CD8-positive, alpha-beta memory T cell (primary cell): ENCODE results near the gene AIP. TPM values are rescaled to one million over a fixed set of nuclear protein-coding genes. Genes with fewer than 3 reads are reported as not detected.
A peak's percentile ranks its signal among the peaks of the same experiment; 100 is the strongest.
"Not testable (repeated sequence)": the region's sequence is repeated elsewhere in the genome, so short reads cannot be mapped to it uniquely, and the experiment has no call there.

Source experiments
- CTCF ChIA-PET: fragments of 350-600 bp; sonication (Branson Sonifier 250); formaldehyde crosslinking; loops from one replicate; lab custom pipeline; 2021; ENCODE audit warnings: antibody characterized with exemption; lab: Charles Lee
- POLR2A ChIA-PET: fragments of 350-600 bp; sonication (Branson Sonifier 250); formaldehyde crosslinking; loops from one replicate; lab custom pipeline; 2021; ENCODE audit warnings: antibody characterized with exemption; lab: Charles Lee
- DNase-seq, 5 donors: peaks; one replicate each; pipeline versions ENCODE4 v3.0.0 to v3.0.0-alpha.2; 2020 to 2022; ENCODE audit warnings: mixed read lengths in 1 of 5
- H3K27ac ChIP-seq: one replicate; pipeline ENCODE4 v1.7.0; 2013; ENCODE audit warnings: low read depth, mild to moderate bottlenecking, low read length, moderate library complexity
- H3K27me3 ChIP-seq: 2 replicates; pipeline ENCODE4 v1.7.0; 2013; ENCODE audit warnings: low read length, mild to moderate bottlenecking; ENCODE audit not compliant: insufficient read depth, poor library complexity, severe bottlenecking
- H3K36me3 ChIP-seq: 2 replicates; pipeline ENCODE4 v1.7.0; 2013; ENCODE audit warnings: mild to moderate bottlenecking, low read length, moderate library complexity; ENCODE audit not compliant: insufficient read depth
- H3K4me1 ChIP-seq: 2 replicates; pipeline ENCODE4 v1.7.0; 2013; ENCODE audit warnings: mild to moderate bottlenecking, low read length, moderate library complexity; ENCODE audit not compliant: insufficient read depth
- H3K4me3 ChIP-seq: 2 replicates; pipeline ENCODE4 v1.7.0; 2013; ENCODE audit warnings: mild to moderate bottlenecking, low read length
- H3K9me3 ChIP-seq: 2 replicates; pipeline ENCODE4 v1.7.0; 2013; ENCODE audit warnings: mild to moderate bottlenecking, low read length
- H3K27ac Mint-ChIP-seq, 8 donors: one replicate each; pipeline ENCODE4 v1.8.0; 2020 to 2021; ENCODE audit warnings: mixed read lengths in 8 of 8, mild to moderate bottlenecking in 6 of 8, inconsistent platforms in 3 of 8, moderate library complexity in 3 of 8
- H3K27me3 Mint-ChIP-seq, 2 donors: one replicate each; pipeline ENCODE4 v1.8.0; 2020 to 2021; ENCODE audit warnings: mixed read lengths in 2 of 2, mild to moderate bottlenecking in 1 of 2, moderate library complexity in 1 of 2
- H3K36me3 Mint-ChIP-seq, 3 donors: one replicate each; pipeline ENCODE4 v1.8.0; 2020 to 2021; ENCODE audit warnings: mixed read lengths in 3 of 3, inconsistent platforms in 1 of 3, mild to moderate bottlenecking in 1 of 3
- H3K4me1 Mint-ChIP-seq, 3 donors: one replicate each; pipeline ENCODE4 v1.8.0; 2020 to 2021; ENCODE audit warnings: mixed read lengths in 3 of 3, inconsistent platforms in 1 of 3, mild to moderate bottlenecking in 1 of 3
- H3K4me3 Mint-ChIP-seq, 7 donors: one replicate each; pipeline ENCODE4 v1.8.0; 2020 to 2021; ENCODE audit warnings: mixed read lengths in 7 of 7, mild to moderate bottlenecking in 6 of 7, moderate library complexity in 4 of 7, inconsistent platforms in 2 of 7
- H3K9me3 Mint-ChIP-seq, 5 donors: one replicate each; pipeline ENCODE4 v1.8.0; 2020 to 2022; ENCODE audit warnings: mixed read lengths in 5 of 5, mild to moderate bottlenecking in 3 of 5, moderate library complexity in 2 of 5, inconsistent platforms in 1 of 5
- polyA plus RNA-seq: library from polyadenylated mRNA; unstranded; fragments of 300-500 nt; fragmentation: Illumina TruSeq; gene quantifications from one replicate; pipeline ENCODE4 v1.2.3, GENCODE V29; 2021
- total RNA-seq, 2 experiments: library from RNA; stranded (reverse); gene quantifications; one replicate each; pipeline ENCODE4 v1.2.3, GENCODE V29; 2021

The AIP gene
- total and polyA plus RNA-seq, 3 experiments from 2014 or later: 160 to 210 (median 171) TPM

GRCh38 chr11:67506426-67507051, 23.7 kb downstream of the AIP start:
- peak overlapping the region; percentile 13 for H3K27ac ChIP-seq
- peak overlapping the region; percentile 83 to 93 (median 91) for H3K4me3 Mint-ChIP-seq
- no peak overlapping the region for H3K4me3 ChIP-seq
- H3K9me3 Mint-ChIP-seq: no peaks in the 10 kb centered on the region
- peaks cover 3% of the 10 kb centered on the region for H3K36me3 ChIP-seq
- DNase-seq: peak in 2 of 5 donors; percentile 11 to 52
- peak overlapping the region; percentile 94 to 99 (median 98) for H3K27ac Mint-ChIP-seq
- peaks cover 0 to 36% (median 3%) of the 10 kb centered on the region in 3 donors for H3K36me3 Mint-ChIP-seq
- H3K27me3 ChIP-seq: no peaks in the 10 kb centered on the region
- peaks cover 42% of the 10 kb centered on the region for H3K4me1 ChIP-seq
- no peaks in the 10 kb centered on the region for H3K9me3 ChIP-seq
- CTCF ChIA-PET: interaction anchor here (0.6 to 3.0 kb wide), 9 partner anchors 20 to 155 kb away, joined by 3 to 14 read pairs (median 4); partner anchors contain the start of genes AIP and PPP1CA
- H3K27me3 Mint-ChIP-seq: peaks cover 3 to 8% of the 10 kb centered on the region in 2 donors
- POLR2A ChIA-PET: interaction anchor here (0.6 to 1.6 kb wide), 6 partner anchors 22 to 155 kb away, joined by 3 to 8 read pairs (median 4); partner anchors contain the start of gene PTPRCAP
- peaks cover 37 to 58% (median 39%) of the 10 kb centered on the region in 3 donors for H3K4me1 Mint-ChIP-seq

DNA sequence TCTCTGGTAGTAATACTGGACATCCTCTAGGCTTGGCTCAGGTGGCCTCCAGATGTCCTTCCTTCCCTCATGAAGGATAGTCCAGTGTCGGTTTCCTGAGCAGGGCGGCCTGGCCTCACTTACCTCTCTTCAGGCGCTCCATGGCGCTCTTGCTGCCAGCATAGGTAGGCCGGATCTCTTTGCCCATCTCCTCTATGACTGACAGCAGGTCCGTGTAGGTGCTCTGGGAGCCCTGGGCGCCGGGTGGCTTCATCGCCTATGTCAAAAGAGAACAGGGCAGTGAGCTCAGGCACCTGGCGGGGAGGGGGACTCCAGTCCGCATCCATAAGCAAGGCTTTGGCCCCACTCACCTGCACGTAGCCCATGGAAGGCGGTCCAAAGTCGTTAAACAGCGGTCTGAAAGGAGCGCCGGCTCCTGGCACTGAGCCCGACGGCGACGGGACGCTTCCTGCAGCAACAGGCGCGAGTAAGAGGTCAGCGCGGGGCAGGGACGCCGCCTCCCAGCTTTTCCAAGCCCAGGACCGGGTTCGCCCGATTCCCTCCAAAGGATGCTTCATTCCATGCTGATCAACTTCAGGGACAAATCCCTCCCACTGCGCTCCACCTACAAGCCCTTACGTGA, 24.5 kb downstream of the AIP start:
- H3K4me1 ChIP-seq: peaks cover 42% of the 10 kb centered on the region
- H3K27me3 ChIP-seq: no peaks in the 10 kb centered on the region
- Mint-ChIP-seq H3K4me1 (peaks cover 37 to 57% (median 39%) of the 10 kb centered on the region in 3 donors), H3K4me3 (peak overlapping the region; percentile 83 to 96 (median 91)), H3K9me3 (no peaks in the 10 kb centered on the region), H3K27ac (peak overlapping the region; percentile 88 to 99 (median 98)), H3K36me3 (peaks cover 0 to 28% (median 3%) of the 10 kb centered on the region in 3 donors), H3K27me3 (peaks cover 3 to 8% of the 10 kb centered on the region in 2 donors)
- no peak for DNase-seq
- peak overlapping the region; percentile 98 for H3K27ac ChIP-seq
- peak overlapping the region; percentile 92 for H3K4me3 ChIP-seq
- no peaks in the 10 kb centered on the region for H3K9me3 ChIP-seq
- POLR2A ChIA-PET: interaction anchor here (1.0 to 1.6 kb wide), 3 partner anchors 23 to 90 kb away, joined by 4 to 8 read pairs (median 5); partner anchors contain the start of gene PTPRCAP
- CTCF ChIA-PET: interaction anchor here (1.1 to 1.4 kb wide), 4 partner anchors 24 to 156 kb away, joined by 3 to 5 read pairs (median 4); partner anchors contain the start of gene AIP
- no peaks in the 10 kb centered on the region for H3K36me3 ChIP-seq

DNA sequence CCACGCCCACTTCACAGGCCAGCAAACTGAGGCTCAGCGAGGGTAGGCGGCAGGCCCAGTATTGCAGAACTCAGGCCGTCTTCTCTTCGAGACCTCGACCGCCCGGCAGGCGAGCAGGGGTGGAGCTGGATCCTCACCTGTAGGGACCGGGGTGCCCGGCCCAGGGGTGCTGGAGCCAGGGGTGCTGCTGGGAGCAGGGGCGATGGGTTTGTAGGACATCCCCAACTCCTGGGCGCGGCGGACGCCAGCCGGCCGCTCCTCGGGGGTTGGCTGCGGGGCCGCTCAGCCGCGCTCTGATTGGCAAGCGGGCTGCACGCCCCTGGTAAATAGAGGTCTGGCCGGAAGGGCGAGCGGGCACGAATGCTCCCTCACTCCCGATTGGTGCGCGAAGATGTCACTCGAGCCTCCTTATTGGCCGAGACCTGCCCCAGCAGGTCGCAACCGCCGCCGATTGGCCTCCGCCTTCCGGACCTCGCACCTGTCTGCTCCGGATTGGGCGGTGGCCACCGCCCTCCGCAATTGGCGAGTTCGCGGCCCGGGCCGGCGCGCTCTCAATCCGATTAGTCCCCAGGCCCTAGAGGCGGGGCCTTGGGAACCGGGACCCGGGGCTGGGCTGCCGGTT, 25.1 kb downstream of the AIP start, which contains the start of gene CDK2AP2:
CDK2AP2 (minus strand) TSS at position 299 of the 622 bp plus-strand sequence; CDS start at position 219, 80 bp downstream.
- Mint-ChIP-seq H3K27ac (peak within 1 kb of the TSS; percentile 95 to 99 (median 98)), H3K4me3 (peak within 1 kb of the TSS; percentile 83 to 96 (median 91)), H3K4me1 (peaks cover 32 to 52% (median 37%) of the 10 kb centered on the region in 3 donors), H3K27me3 (peaks cover 6 to 8% of the 10 kb centered on the region in 2 donors), H3K9me3 (no peaks in the 10 kb centered on the region), H3K36me3 (peaks cover 0 to 22% (median under 1%) of the 10 kb centered on the region in 3 donors)
- no peaks in the 10 kb centered on the region for H3K27me3 ChIP-seq
- peak within 1 kb of the TSS; percentile 98 for H3K27ac ChIP-seq
- no peaks in the 10 kb centered on the region for H3K9me3 ChIP-seq
- peaks cover 41% of the 10 kb centered on the region for H3K4me1 ChIP-seq
- H3K4me3 ChIP-seq: peak within 1 kb of the TSS; percentile 92
- peak; percentile 96 to 99 (median 96) for DNase-seq
- POLR2A ChIA-PET: interaction anchor here (1.0 to 1.6 kb wide), 3 partner anchors 24 to 91 kb away, joined by 4 to 8 read pairs (median 5); partner anchors contain the start of gene PTPRCAP
- CTCF ChIA-PET: interaction anchor here (1.1 to 1.4 kb wide), 4 partner anchors 25 to 157 kb away, joined by 3 to 5 read pairs (median 4); partner anchors contain the start of gene AIP
- H3K36me3 ChIP-seq: no peaks in the 10 kb centered on the region

DNA sequence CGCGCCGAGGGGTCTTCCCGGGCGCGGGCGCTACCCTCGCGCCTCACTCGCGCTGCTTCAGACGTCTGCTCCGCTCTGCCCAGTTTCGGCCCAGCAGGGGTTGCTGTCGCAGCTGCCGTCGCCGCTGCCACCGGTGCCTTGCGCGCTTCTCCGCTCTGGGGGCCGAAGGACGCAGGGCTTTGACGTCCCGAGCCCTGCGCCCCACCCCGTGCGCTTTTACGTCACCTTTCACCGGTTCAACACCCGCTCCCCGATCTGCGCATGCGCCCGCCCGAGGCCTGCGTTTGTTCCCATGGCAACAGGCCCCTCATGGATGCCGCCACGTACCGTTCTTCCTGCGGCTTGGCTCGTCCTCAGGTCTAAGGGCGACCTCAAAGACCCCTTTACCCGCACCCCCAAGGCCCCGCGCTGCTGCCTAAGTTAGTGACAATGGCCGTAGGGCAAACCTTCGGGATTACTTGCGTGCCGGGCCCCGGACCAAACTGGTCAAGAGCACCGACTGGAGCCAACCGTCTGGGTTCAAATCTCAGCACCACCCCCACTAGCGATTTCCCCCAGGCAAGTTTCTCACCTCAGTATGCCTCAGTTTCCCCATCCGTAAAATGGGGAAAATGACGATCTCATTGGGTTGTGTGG, 25.8 kb downstream of the AIP start:
- POLR2A ChIA-PET: interaction anchor here (0.7 to 1.6 kb wide), 3 partner anchors 72 to 117 kb away, joined by 5 to 8 read pairs (median 7); partner anchors contain the start of genes PTPRCAP and RAD9A
- Mint-ChIP-seq H3K27ac (peak overlapping the region; percentile 95 to 98 (median 97)), H3K27me3 (peaks cover 8 to 10% of the 10 kb centered on the region in 2 donors), H3K36me3 (peaks cover 0 to 21% (median 0%) of the 10 kb centered on the region in 3 donors), H3K9me3 (no peaks in the 10 kb centered on the region), H3K4me3 (peak overlapping the region; percentile 83 to 96 (median 91)), H3K4me1 (peaks cover 29 to 45% (median 32%) of the 10 kb centered on the region in 3 donors)
- Histone ChIP-seq H3K27ac (peak overlapping the region; percentile 98), H3K36me3 (no peaks in the 10 kb centered on the region), H3K9me3 (no peaks in the 10 kb centered on the region), H3K4me3 (peak overlapping the region; percentile 92), H3K4me1 (peaks cover 35% of the 10 kb centered on the region), H3K27me3 (no peaks in the 10 kb centered on the region)
- CTCF ChIA-PET: interaction anchor here (1.2 to 1.4 kb wide), 2 partner anchors 26 to 104 kb away, joined by 3 read pairs; partner anchors contain the start of gene AIP
- DNase-seq: peak; percentile 99 to 100 (median 99)

GRCh38 chr11:67510023-67510345, 27.2 kb downstream of the AIP start:
- H3K9me3 ChIP-seq: no peaks in the 10 kb centered on the region
- H3K4me1 Mint-ChIP-seq: peaks cover 29 to 36% (median 29%) of the 10 kb centered on the region in 3 donors
- H3K27ac Mint-ChIP-seq: peak overlapping the region in 6 of 8 donors; percentile 54 to 98 (median 83)
- peaks cover 8 to 19% of the 10 kb centered on the region in 2 donors for H3K27me3 Mint-ChIP-seq
- H3K4me1 ChIP-seq: peaks cover 31% of the 10 kb centered on the region
- peak overlapping the region in 5 of 7 donors; percentile 51 to 91 (median 66) for H3K4me3 Mint-ChIP-seq
- no peaks in the 10 kb centered on the region for H3K9me3 Mint-ChIP-seq
- ChIA-PET POLR2A (no interaction called here), CTCF (no interaction called here)
- DNase-seq: no peak
- H3K27ac ChIP-seq: no peak overlapping the region
- no peaks in the 10 kb centered on the region for H3K36me3 ChIP-seq
- H3K4me3 ChIP-seq: no peak overlapping the region
- peaks cover 0 to 16% (median 0%) of the 10 kb centered on the region in 3 donors for H3K36me3 Mint-ChIP-seq
- no peaks in the 10 kb centered on the region for H3K27me3 ChIP-seq

DNA sequence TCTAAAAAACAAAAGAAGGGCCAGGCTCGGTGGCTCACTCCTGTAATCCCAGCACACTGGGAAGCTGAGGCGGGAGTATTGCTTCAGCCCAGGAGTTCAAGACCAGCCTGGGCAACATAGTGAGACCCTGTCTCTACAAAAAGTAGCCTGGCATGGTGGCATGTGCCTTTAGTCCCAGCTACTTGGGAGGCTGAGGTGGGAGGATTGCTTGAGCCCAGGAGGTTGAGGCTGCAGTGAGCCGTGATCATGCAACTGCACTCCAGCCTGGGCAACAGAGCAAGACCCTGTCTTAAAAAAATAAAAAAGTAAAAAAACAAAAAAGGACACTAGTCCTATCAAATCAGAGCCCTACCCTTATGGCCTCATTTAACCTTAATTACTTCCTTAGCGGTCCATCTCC, 28.7 kb downstream of the AIP start:
- CTCF ChIA-PET, POLR2A ChIA-PET, H3K36me3 ChIP-seq, H3K9me3 Mint-ChIP-seq, H3K4me3 Mint-ChIP-seq, H3K4me3 ChIP-seq, H3K9me3 ChIP-seq, H3K36me3 Mint-ChIP-seq, H3K27me3 ChIP-seq, H3K27ac ChIP-seq, DNase-seq: not testable (repeated sequence)
- H3K4me1 ChIP-seq: peaks cover 18% of the 10 kb centered on the region
- Mint-ChIP-seq H3K4me1 (peaks cover 16 to 24% (median 16%) of the 10 kb centered on the region in 3 donors), H3K27me3 (peaks cover 7 to 24% of the 10 kb centered on the region in 2 donors), H3K27ac (peak overlapping the region in 1 of 8 donors; percentile 98)

GRCh38 chr11:67514116-67514515, 31.3 kb downstream of the AIP start:
- DNase-seq: no peak
- Mint-ChIP-seq H3K36me3 (no peaks in the 10 kb centered on the region), H3K9me3 (no peaks in the 10 kb centered on the region), H3K4me3 (no peak overlapping the region), H3K27me3 (peaks cover 4 to 24% of the 10 kb centered on the region in 2 donors), H3K4me1 (peaks cover 1 to 5% (median 3%) of the 10 kb centered on the region in 3 donors), H3K27ac (no peak overlapping the region)
- CTCF ChIA-PET: no interaction called here
- H3K4me1 ChIP-seq: peaks cover 1% of the 10 kb centered on the region
- H3K27me3 ChIP-seq: no peaks in the 10 kb centered on the region
- no peak overlapping the region for H3K4me3 ChIP-seq
- H3K36me3 ChIP-seq: no peaks in the 10 kb centered on the region
- no peak overlapping the region for H3K27ac ChIP-seq
- POLR2A ChIA-PET: no interaction called here
- H3K9me3 ChIP-seq: no peaks in the 10 kb centered on the region
